Activated CD8-positive, alpha-beta T cell treated with anti-CD3 and anti-CD28 coated beads, Interleukin-2, amount 10 ng/mL, durations not matched to agents 7 days and 5 days (primary cell): ENCODE measurements around the gene AGAP1. TPM values are rescaled to one million over a fixed set of nuclear protein-coding genes. Genes with fewer than 3 reads are reported as not detected.

Experiments
- ATAC-seq: fragments of 150-1000 bp; cut with Tn5 transposase; one replicate; pipeline ENCODE4 v1.10.0; 2021; ENCODE audit warnings: moderate library complexity
- CTCF ChIA-PET: fragments of 350-600 bp; sonication (Branson Sonifier 250); formaldehyde crosslinking; loops from one replicate; lab custom pipeline; 2021; ENCODE audit warnings: antibody characterized with exemption; lab: Charles Lee
- POLR2A ChIA-PET: fragments of 350-600 bp; sonication (Branson Sonifier 250); formaldehyde crosslinking; loops from one replicate; lab custom pipeline; 2021; ENCODE audit warnings: antibody characterized with exemption; lab: Charles Lee
- DNase-seq: peaks from one replicate; pipeline ENCODE4 v3.0.0-alpha.2; 2020
- H3K27ac Mint-ChIP-seq: one replicate; pipeline ENCODE4 v1.8.0; 2021; ENCODE audit warnings: mild to moderate bottlenecking, mixed read lengths
- H3K27me3 Mint-ChIP-seq: one replicate; pipeline ENCODE4 v1.8.0; 2021; ENCODE audit warnings: low read depth, mixed read lengths
- H3K36me3 Mint-ChIP-seq: one replicate; pipeline ENCODE4 v1.8.0; 2021; ENCODE audit warnings: low read depth, mixed read lengths
- H3K4me1 Mint-ChIP-seq: one replicate; pipeline ENCODE4 v1.8.0; 2021; ENCODE audit warnings: low read depth, mixed read lengths
- H3K4me3 Mint-ChIP-seq: one replicate; pipeline ENCODE4 v1.8.0; 2021; ENCODE audit warnings: mild to moderate bottlenecking, mixed read lengths
- H3K9me3 Mint-ChIP-seq: one replicate; pipeline ENCODE4 v1.8.0; 2022; ENCODE audit warnings: mixed read lengths; ENCODE audit not compliant: insufficient read depth
- total RNA-seq, 2 experiments: library from RNA; stranded (reverse); gene quantifications; one replicate each; pipeline ENCODE4 v1.2.3, GENCODE V29; 2021

AGAP1 gene
- total RNA-seq, 2 experiments from 2014 or later = 0.82 to 1.3 TPM

DNA sequence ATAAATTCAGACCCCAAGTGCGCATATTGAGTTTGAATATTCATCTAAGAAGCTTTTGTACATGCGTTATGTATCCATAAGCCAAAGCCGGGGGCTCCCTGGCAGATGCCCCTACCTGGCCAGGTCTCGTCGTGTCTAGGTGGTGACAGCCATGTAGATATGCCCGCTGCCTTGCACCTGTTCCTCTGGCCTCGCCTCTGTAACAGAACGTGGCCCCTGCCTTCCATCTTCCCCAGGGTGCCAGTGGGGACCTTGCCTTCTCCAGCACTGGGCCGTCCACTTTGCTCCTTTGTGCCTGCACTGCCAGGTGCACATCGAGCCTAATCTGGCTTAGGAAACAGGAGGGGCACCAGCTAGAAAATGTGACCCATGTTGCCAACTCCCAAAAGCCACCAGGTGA, 198.2 kb downstream of the AGAP1 start:
- H3K4me3 Mint-ChIP-seq = no peak overlapping the region
- CTCF ChIA-PET = no interaction called here
- H3K27me3 Mint-ChIP-seq = peaks cover 2% of the 10 kb centered on the region

DNA sequence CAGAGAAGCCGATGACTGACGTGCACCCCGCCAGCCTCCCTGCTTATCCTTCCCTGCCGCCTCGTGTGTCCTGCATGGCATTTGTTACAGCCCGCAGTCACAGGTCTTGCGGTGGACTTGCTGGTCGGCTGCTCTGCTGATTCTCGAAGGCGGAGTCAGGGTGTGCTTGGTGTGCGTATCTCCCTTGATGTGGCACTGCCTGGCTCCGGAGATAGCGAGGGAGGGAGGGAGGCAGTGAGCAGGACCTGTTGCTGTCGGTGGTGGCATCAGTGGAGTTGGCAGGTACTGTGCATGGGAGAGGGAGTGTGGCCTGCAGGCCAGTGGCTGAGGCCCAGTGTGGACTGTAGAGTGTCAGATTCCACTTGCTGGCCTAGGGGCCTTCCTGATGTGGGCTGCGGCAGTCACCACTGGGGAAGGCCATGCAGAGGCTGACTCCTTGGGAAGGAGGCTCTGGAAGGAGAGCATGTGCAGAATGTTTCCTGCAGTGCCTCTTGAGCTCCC, 198.9 kb downstream of the AGAP1 start:
- POLR2A ChIA-PET = no interaction called here
- H3K9me3 Mint-ChIP-seq = no peaks in the 10 kb centered on the region
- ATAC-seq (no peak), DNase-seq (no peak)
- H3K27me3 Mint-ChIP-seq = peaks cover 2% of the 10 kb centered on the region
- H3K27ac Mint-ChIP-seq = no peak overlapping the region
- no peaks in the 10 kb centered on the region for H3K4me1 Mint-ChIP-seq
- CTCF ChIA-PET = interaction anchor here (1.5 kb wide), 1 partner anchor 53 kb away, joined by 3 read pairs; no protein-coding TSS in a partner anchor
- no peak overlapping the region for H3K4me3 Mint-ChIP-seq
- H3K36me3 Mint-ChIP-seq = no peaks in the 10 kb centered on the region

More for the DNA sequence above, 198.2 kb downstream of the AGAP1 start:
- POLR2A ChIA-PET = no interaction called here
- DNase-seq (no peak), ATAC-seq (no peak)
- H3K27ac Mint-ChIP-seq = no peak overlapping the region
- H3K9me3 Mint-ChIP-seq = no peaks in the 10 kb centered on the region
- no peaks in the 10 kb centered on the region for H3K36me3 Mint-ChIP-seq
- H3K4me1 Mint-ChIP-seq = no peaks in the 10 kb centered on the region

DNA sequence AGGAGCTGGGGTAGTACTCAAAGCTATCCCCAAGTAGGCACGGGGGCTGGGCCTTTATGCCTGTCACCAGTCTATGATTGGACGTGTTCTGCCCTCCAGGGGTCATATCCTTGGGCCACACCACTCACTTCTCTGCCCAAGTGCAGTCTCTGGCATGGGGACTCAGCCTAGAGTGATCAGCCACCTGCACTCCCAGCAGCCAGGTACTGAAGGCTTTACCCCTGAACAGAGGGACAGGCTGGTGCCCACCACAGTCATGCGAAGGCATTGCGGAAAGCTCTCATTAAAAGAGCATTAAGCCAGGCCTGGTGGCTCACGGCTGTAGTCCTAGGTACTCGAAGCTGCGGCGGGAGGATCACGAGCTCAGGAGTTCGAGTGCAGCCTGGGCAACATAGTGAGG, 199.4 kb downstream of the AGAP1 start:
- ChIA-PET POLR2A (no interaction called here), CTCF (interaction anchor here (1.5 kb wide), 1 partner anchor 53 kb away, joined by 3 read pairs; no protein-coding TSS in a partner anchor)

DNA sequence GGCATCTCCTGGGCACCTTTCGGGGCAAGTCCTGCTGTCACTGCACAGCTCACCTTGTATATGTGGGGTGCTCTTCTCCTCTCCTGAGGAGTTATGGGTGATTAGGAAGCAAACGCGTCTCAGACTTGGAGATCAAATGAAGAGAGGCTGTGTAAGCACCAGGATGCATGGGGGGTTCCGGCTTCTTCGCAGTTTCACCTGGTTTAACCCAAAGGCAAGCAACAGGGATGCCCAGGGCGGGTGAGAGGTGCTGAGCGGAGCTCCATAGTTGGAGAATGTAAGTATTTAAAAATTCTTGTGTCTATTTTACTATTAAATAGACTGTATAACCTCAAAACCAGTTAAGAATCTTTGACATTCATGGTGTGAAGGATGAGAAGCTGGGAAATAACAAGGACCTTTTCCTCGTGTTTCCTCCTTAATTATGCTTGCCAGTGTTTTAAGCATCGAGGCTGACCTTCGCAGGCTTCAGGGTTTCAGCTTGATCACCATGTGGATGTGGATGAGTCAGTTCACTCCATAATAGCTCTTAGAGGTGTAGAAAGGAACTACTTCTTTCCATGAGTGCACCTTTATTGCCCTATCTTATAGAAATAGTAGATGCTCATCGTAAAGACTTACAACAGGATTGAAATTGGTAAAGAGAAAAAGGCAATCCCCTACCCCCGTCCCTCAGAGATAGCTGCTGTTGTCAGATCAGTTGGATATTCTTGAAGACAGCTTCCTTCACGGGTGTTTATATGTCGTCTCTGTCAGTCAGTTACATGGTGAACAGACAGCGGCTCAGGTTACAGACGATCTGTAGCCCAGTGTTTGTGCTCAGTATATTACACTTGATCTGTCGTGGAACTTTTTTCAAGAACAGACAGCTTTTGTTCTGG, 201.1 kb downstream of the AGAP1 start:
- Mint-ChIP-seq H3K36me3 (no peaks in the 10 kb centered on the region), H3K27ac (no peak overlapping the region), H3K9me3 (no peaks in the 10 kb centered on the region), H3K4me1 (no peaks in the 10 kb centered on the region), H3K4me3 (no peak overlapping the region), H3K27me3 (no peaks in the 10 kb centered on the region)
- ATAC-seq (no peak), DNase-seq (no peak)
- ChIA-PET POLR2A (interaction anchor here (0.5 kb wide), 1 partner anchor 1826 kb away, joined by 3 read pairs; no protein-coding TSS in a partner anchor), CTCF (no interaction called here)

More for the DNA sequence above, 199.4 kb downstream of the AGAP1 start:
- Mint-ChIP-seq H3K27ac (no peak overlapping the region), H3K36me3 (no peaks in the 10 kb centered on the region), H3K27me3 (peaks cover 2% of the 10 kb centered on the region), H3K4me3 (no peak overlapping the region), H3K9me3 (no peaks in the 10 kb centered on the region), H3K4me1 (no peaks in the 10 kb centered on the region)
- ATAC-seq = no peak
- no peak for DNase-seq

DNA sequence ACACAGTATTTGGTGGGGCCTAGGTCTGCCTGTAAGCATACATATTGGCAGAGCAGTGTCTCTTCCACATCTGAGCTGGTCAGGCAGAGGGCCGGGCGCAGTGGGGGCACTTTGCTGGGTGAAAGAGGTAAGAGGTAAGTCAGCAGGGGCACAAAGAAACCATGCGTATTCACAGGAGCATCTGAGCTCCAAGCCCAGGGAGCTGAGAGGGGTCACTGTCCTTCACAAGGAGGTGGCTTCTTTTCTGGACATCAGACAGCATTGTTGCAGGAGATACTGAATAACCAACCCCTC, 201.7 kb downstream of the AGAP1 start:
- DNase-seq = no peak
- H3K4me3 Mint-ChIP-seq = no peak overlapping the region
- POLR2A ChIA-PET = no interaction called here
- no peaks in the 10 kb centered on the region for H3K27me3 Mint-ChIP-seq
- no peak for ATAC-seq
- H3K4me1 Mint-ChIP-seq = no peaks in the 10 kb centered on the region
- no peak overlapping the region for H3K27ac Mint-ChIP-seq
- CTCF ChIA-PET = interaction anchor here (1.0 kb wide), 1 partner anchor 84 kb away, joined by 3 read pairs; no protein-coding TSS in a partner anchor
- no peaks in the 10 kb centered on the region for H3K36me3 Mint-ChIP-seq
- H3K9me3 Mint-ChIP-seq = no peaks in the 10 kb centered on the region

DNA sequence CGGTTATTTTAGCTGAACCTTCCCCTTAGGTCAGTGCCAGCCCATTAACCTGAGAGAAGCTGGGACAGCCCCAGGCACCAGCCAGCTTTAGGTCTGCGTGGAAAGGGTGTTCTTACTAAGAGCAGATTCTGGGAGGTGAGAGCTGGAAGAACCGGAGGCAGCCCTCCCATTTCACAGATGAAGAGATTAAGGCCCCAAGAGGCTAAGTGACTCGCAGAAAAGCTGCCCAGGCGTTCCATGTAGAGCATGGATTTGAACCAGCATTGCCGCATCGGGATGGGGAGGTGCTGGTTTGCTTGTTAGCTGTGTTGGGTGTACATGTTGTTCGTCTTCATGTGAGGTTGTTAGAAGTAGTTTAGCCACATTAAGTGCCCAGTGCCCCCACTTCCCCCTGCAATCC, 203.2 kb downstream of the AGAP1 start:
- Mint-ChIP-seq H3K36me3 (no peaks in the 10 kb centered on the region), H3K27me3 (no peaks in the 10 kb centered on the region), H3K4me3 (no peak overlapping the region), H3K4me1 (no peaks in the 10 kb centered on the region), H3K27ac (no peak overlapping the region), H3K9me3 (no peaks in the 10 kb centered on the region)
- ATAC-seq (no peak), DNase-seq (no peak)
- ChIA-PET CTCF (no interaction called here), POLR2A (no interaction called here)

DNA sequence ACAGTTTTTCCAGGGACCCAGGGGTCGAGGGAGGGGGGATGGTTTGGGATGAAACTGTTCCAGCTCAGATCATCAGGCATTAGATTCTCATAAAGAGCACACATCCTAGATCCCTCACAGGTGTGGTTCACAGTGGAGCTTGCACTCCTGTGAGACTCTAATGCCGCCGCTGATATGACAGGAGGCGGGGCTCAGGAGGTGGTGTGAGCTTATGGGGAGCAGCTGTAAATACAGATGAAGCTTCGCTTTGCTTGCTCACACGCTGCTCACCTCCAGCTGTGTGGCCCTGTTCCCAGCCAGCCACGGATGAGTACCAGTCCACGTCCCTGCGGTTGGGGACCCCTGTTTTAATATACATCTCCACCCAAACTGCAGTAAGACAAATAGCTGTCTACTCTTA, 204.2 kb downstream of the AGAP1 start:
- no peaks in the 10 kb centered on the region for H3K36me3 Mint-ChIP-seq
- ChIA-PET CTCF (no interaction called here), POLR2A (no interaction called here)
- H3K4me1 Mint-ChIP-seq = no peaks in the 10 kb centered on the region
- H3K27me3 Mint-ChIP-seq = peaks cover 3% of the 10 kb centered on the region
- ATAC-seq (no peak), DNase-seq (no peak)
- H3K27ac Mint-ChIP-seq = no peak overlapping the region
- no peaks in the 10 kb centered on the region for H3K9me3 Mint-ChIP-seq
- H3K4me3 Mint-ChIP-seq = no peak overlapping the region

DNA sequence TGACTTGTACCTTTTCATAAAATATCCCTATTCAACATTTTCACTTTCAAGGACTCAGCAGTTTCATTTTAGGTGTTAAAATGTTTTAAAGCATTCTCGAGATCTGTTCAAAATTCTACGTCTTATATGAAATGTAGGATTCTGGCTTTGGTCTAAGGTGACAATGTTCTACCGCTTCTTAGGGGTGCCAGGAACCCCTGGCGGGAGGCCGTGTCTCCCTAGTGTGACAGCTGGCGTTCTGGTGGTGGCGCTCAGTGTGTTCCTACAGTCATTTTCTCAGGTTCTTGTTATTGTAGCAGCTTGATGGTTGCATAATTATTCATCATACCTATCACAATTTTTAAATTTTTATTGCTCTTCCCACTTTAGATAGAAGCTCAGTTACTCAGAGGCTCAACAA, 204.6 kb downstream of the AGAP1 start:
- DNase-seq (no peak), ATAC-seq (no peak)
- Mint-ChIP-seq H3K4me1 (no peaks in the 10 kb centered on the region), H3K9me3 (no peaks in the 10 kb centered on the region), H3K4me3 (no peak overlapping the region), H3K36me3 (no peaks in the 10 kb centered on the region), H3K27ac (no peak overlapping the region), H3K27me3 (peaks cover 3% of the 10 kb centered on the region)
- POLR2A ChIA-PET = no interaction called here
- CTCF ChIA-PET = no interaction called here

DNA sequence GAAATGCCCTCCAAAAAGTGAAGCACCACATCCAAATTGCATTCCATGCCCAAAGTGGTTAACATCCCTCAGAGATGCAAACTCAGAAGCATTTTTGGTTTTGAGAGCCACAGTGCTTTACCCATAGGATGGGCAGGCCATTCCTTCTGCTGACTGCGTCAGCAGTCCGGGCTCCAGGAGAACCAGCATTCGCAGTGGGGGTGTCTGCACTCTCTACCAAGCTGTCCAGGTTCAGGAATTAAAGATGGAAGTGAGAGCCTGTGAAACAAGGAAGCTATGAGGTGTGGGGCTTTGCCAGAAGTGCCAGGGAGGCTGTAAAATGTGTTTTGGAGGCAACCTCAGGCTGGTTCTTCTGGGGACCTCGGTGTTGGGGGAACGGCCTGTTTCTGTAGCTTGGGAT, 205.7 kb downstream of the AGAP1 start:
- no peak overlapping the region for H3K27ac Mint-ChIP-seq
- H3K4me1 Mint-ChIP-seq = no peaks in the 10 kb centered on the region
- CTCF ChIA-PET = no interaction called here
- no peaks in the 10 kb centered on the region for H3K9me3 Mint-ChIP-seq
- peaks cover 3% of the 10 kb centered on the region for H3K27me3 Mint-ChIP-seq
- no peak for ATAC-seq
- H3K36me3 Mint-ChIP-seq = no peaks in the 10 kb centered on the region
- H3K4me3 Mint-ChIP-seq = no peak overlapping the region
- POLR2A ChIA-PET = no interaction called here
- no peak for DNase-seq

DNA sequence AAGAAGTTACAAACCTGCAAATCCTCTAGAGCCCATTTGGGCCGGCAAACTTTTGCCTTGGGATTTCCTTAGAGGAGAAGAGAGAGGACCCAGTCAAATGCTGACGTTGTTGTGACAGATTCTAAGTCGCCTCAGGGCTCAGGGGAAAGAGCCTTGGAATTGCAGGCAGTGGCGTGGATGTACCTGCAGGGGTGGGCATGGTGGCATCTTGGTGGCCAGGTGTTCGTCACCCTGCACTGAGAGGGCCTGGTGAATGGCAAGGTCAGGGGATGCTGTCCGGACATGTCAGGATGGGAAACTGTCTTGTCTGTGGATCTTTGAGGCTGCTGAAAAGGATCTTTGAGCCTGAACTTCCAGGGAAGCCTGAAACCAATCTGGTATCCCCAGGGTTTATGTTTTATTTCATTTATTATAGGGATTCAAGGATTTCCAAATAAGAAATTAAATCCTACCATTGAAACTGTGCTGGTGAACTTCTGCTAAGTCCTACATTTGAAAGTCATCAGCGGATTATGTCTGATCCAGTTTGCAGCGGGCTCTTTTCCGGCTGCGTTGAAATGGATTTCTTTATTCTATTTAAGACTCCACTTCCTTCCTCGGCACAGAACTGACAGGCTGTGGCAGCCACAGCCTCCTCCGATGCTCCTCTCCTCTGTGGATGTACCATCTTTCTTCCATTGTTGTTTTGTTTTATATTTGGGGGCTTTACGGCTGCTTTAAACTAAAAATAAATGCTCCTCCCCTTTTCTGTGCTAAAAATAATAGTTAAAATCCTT, 207.6 kb downstream of the AGAP1 start:
- no peak overlapping the region for H3K27ac Mint-ChIP-seq
- no peaks in the 10 kb centered on the region for H3K36me3 Mint-ChIP-seq
- H3K4me3 Mint-ChIP-seq = no peak overlapping the region
- DNase-seq (no peak), ATAC-seq (no peak)
- no peaks in the 10 kb centered on the region for H3K9me3 Mint-ChIP-seq
- peaks cover 3% of the 10 kb centered on the region for H3K27me3 Mint-ChIP-seq
- H3K4me1 Mint-ChIP-seq = no peaks in the 10 kb centered on the region
- CTCF ChIA-PET = no interaction called here
- POLR2A ChIA-PET = no interaction called here

DNA sequence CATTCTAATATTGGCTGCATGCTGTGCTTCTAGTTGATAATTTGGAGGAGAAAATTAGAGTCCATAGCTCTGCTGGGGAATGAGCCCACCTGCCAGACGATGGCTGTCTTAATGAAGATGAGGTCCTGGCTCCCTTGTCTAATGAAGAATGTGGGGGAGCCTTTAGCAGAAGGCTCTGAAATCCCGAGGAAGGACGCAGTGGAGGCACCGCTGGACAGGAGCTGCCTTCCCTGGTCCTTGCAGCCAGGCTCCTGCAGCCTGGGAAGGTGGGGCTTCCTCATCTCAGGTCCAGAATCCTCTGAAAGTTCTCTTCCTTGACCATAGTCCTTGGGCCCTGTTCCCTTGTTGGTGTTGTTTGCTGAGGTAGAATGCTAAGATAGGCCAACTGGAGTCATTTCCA, 208.3 kb downstream of the AGAP1 start:
- no peak for ATAC-seq
- POLR2A ChIA-PET = no interaction called here
- Mint-ChIP-seq H3K27ac (no peak overlapping the region), H3K36me3 (no peaks in the 10 kb centered on the region), H3K9me3 (no peaks in the 10 kb centered on the region), H3K27me3 (peaks cover 3% of the 10 kb centered on the region), H3K4me3 (no peak overlapping the region), H3K4me1 (no peaks in the 10 kb centered on the region)
- DNase-seq = no peak
- CTCF ChIA-PET = no interaction called here

DNA sequence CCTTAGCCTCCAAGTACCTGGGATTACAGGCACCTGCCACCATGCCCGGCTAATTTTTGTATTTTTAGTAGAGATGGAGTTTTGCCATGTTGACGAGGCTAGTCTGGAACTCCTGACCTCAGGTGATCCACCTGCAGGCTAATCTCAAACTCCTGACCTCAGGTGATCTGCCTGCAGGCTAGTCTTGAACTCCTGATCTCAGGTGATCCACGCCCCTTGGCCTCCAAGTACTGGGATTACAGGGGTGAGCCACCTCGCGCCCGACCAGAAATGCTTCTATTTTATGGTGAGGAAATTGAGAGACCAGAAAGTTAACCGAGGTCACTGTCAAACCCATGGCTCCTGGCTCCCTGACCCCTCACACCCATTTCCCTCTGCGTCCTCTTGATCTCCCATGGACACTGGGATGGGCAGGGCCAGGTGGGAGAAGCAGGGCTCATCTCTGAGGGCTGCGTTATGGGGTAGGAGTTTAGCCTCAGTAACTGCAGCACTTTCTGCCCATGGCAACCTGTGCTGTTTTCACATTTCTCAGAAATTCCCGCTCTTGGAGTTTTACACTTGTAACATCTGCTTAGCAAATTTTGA, 210.0 kb downstream of the AGAP1 start:
- ChIA-PET CTCF (no interaction called here), POLR2A (no interaction called here)
- no peak overlapping the region for H3K27ac Mint-ChIP-seq
- no peak for ATAC-seq
- H3K27me3 Mint-ChIP-seq = peaks cover 3% of the 10 kb centered on the region
- DNase-seq = no peak
- no peak overlapping the region for H3K4me3 Mint-ChIP-seq
- H3K9me3 Mint-ChIP-seq = no peaks in the 10 kb centered on the region
- no peaks in the 10 kb centered on the region for H3K4me1 Mint-ChIP-seq
- H3K36me3 Mint-ChIP-seq = no peaks in the 10 kb centered on the region
